SKM-1 treated with dmso at 0.1 percent for 144 hours (cell line): ENCODE results near the gene ATP2A3.

Experiments
- DNase-seq: peaks from one replicate; lab custom pipeline; 2025; ENCODE audit not compliant: unreplicated experiment; lab: John Stamatoyannopoulos, UW

ATP2A3 gene

GRCh38 chr17:3893003-3893719 lies 71.1 kb downstream of the ATP2A3 start, which contains the start of gene CAMKK1:
CAMKK1 (minus strand) TSS chr17:3893053; CDS start chr17:3885687, 7,366 bp downstream.
- DNase-seq: peak; percentile 69

- DNase-seq: peak; percentile 35
Observed at GRCh38 chr17:3892095-3892998, 71.9 kb downstream of the ATP2A3 start.

- DNase-seq: no peak
Observed at GRCh38 chr17:3891626-3892094, 72.6 kb downstream of the ATP2A3 start.

GRCh38 chr17:3890878-3891219 lies 73.4 kb downstream of the ATP2A3 start:
- no peak for DNase-seq

GRCh38 chr17:3890082-3890877 lies 74.0 kb downstream of the ATP2A3 start:
- no peak for DNase-seq

- DNase-seq: no peak
Observed at GRCh38 chr17:3889325-3890012, 74.8 kb downstream of the ATP2A3 start.

- no peak for DNase-seq
Observed at GRCh38 chr17:3888343-3889171, 75.7 kb downstream of the ATP2A3 start.

- no peak for DNase-seq
Observed at GRCh38 chr17:3887804-3888203, 76.4 kb downstream of the ATP2A3 start.

- no peak for DNase-seq
Observed at GRCh38 chr17:3887394-3887793, 76.8 kb downstream of the ATP2A3 start.

- peak; percentile 51 for DNase-seq
Observed at GRCh38 chr17:3886776-3887175, 77.5 kb downstream of the ATP2A3 start.

GRCh38 chr17:3885970-3886369 lies 78.3 kb downstream of the ATP2A3 start:
- no peak for DNase-seq

GRCh38 chr17:3885271-3885670 lies 79.0 kb downstream of the ATP2A3 start:
- DNase-seq: no peak

- DNase-seq: no peak
Observed at GRCh38 chr17:3884188-3884587, 80.0 kb downstream of the ATP2A3 start.

- no peak for DNase-seq
Observed at GRCh38 chr17:3882276-3882675, 82.0 kb downstream of the ATP2A3 start.

GRCh38 chr17:3880983-3881382 lies 83.3 kb downstream of the ATP2A3 start:
- no peak for DNase-seq

GRCh38 chr17:3879591-3880417 lies 84.4 kb downstream of the ATP2A3 start:
- no peak for DNase-seq

- DNase-seq: no peak
Observed at GRCh38 chr17:3879186-3879585, 85.1 kb downstream of the ATP2A3 start.

GRCh38 chr17:3877220-3877619 lies 87.0 kb downstream of the ATP2A3 start:
- no peak for DNase-seq

- no peak for DNase-seq
Observed at GRCh38 chr17:3875317-3875716, 88.9 kb downstream of the ATP2A3 start.
